Left ventricle myocardium superior (tissue), 1 donor: ENCODE data around the gene FOXC1. TPM values are rescaled to one million over a fixed set of nuclear protein-coding genes. Genes with fewer than 3 reads are reported as not detected.

ENCODE experiments used
- ATAC-seq: fragments of 200-7000 bp; cut with Tn5 transposase; one replicate; pipeline ENCODE4 v1.9.1; 2020; ENCODE audit warnings: mild to moderate bottlenecking, moderate library complexity
- DNase-seq: peaks from one replicate; pipeline ENCODE4 v3.0.0-alpha.2; 2020
- intact Hi-C: fragments of 100-400 bp; cut with micrococcal nuclease; formaldehyde crosslinking; loops from one replicate; pipeline ENCODE4 v1.11.0; 2022
- total RNA-seq: library from RNA; stranded (reverse); fragmentation: NEBNext Ultra II Directional; extraction: Animal tissue kit (Norgen Biotek cat#: 25700); gene quantifications from one replicate; pipeline ENCODE4 v1.2.1, GENCODE V29; 2021
- donor health status: DM: no; HTN: yes; CAD: no; lungs with severe emphysema.

FOXC1 gene
- total RNA-seq, 1 donor from 2014 or later, result 2.7 TPM

GRCh38 chr6:1596088-1596852 lies 13.4 kb upstream of the FOXC1 start:
- peak; percentile 89 for ATAC-seq
- intact Hi-C loops, result loop anchor here (5.0 to 10.0 kb wide), 2 partner anchors 756 to 1039 kb away; no protein-coding TSS in a partner anchor
- DNase-seq, result peak; percentile 60

DNA sequence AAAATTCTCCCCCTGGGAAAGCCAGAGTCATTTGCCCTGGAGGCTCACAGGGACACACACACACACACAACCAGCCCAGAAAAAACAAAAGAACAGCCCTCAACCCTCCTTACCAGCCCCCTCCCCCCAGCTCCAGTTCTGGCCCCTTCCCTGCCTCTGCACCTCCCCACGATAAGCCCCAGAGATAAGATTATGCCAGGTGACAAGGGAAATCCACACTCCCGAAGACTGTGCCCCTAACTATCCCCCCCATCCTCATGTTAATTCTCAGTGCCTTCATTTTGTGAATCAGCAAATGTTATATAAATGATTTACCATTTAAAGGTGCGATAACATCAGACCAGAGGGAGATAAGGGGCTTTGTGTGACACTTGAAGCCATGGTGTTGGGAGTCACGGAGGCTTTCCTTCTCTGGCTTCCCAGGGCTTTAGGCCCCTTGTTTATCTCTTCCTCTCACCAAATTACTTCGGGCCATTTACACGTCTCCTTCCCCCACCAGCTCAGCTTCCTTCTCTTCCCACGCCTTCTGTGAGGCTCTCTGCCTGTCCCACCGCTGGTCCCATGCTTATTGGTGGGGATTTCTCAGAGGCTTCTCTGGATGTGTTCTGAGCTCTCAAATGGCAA lies 12.5 kb upstream of the FOXC1 start:
- intact Hi-C loops, result loop anchor here (5.0 to 10.0 kb wide), 2 partner anchors 755 to 1038 kb away; no protein-coding TSS in a partner anchor
- DNase-seq, result no peak
- ATAC-seq, result no peak

- intact Hi-C loops, result loop anchor here (5.0 to 10.0 kb wide), 2 partner anchors 754 to 1037 kb away; no protein-coding TSS in a partner anchor
- no peak for DNase-seq
- no peak for ATAC-seq
Observed at GRCh38 chr6:1597924-1598323, 11.8 kb upstream of the FOXC1 start.

DNA sequence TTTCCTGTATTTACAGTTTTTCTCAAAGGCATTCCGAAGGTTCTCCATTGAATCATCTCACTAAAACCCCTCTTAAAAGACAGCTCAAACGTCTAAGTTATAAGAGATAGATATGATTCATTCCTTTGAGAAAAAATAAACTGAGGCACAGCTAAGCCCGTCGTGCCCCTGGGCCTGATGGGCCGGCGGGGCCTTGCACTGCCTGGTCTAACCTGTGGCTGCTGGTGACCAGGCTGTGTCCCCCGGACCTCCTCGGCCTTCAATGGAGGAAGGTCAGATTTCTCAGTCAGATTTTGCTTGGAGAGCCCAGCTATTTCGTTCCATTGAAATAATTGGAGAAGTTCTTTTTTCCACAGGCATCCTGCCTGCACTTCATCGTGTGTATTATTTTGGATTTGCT lies 11.3 kb upstream of the FOXC1 start:
- DNase-seq (no peak), ATAC-seq (no peak)
- intact Hi-C loops, result loop anchor here (5.0 to 10.0 kb wide), 2 partner anchors 754 to 1036 kb away; no protein-coding TSS in a partner anchor

- ATAC-seq, result no peak
- intact Hi-C loops, result loop anchor here (5.0 to 10.0 kb wide), 2 partner anchors 753 to 1036 kb away; no protein-coding TSS in a partner anchor
- DNase-seq, result no peak
Observed at GRCh38 chr6:1598886-1599285, 10.8 kb upstream of the FOXC1 start.

GRCh38 chr6:1599469-1599868 lies 10.2 kb upstream of the FOXC1 start:
- DNase-seq (no peak), ATAC-seq (no peak)
- intact Hi-C loops, result loop anchor here (5.0 to 10.0 kb wide), 2 partner anchors 753 to 1035 kb away; no protein-coding TSS in a partner anchor

GRCh38 chr6:1600063-1600763 lies 9.5 kb upstream of the FOXC1 start:
- ATAC-seq, result no peak
- intact Hi-C loops, result loop anchor here (5.0 kb wide), 1 partner anchor 597 kb away; no protein-coding TSS in a partner anchor
- DNase-seq, result no peak

GRCh38 chr6:1600764-1601157 lies 9.0 kb upstream of the FOXC1 start:
- ATAC-seq (no peak), DNase-seq (no peak)
- intact Hi-C loops, result loop anchor here (5.0 kb wide), 1 partner anchor 597 kb away; no protein-coding TSS in a partner anchor

GRCh38 chr6:1601158-1602048 lies 8.3 kb upstream of the FOXC1 start:
- ATAC-seq, result no peak
- intact Hi-C loops, result loop anchor here (5.0 kb wide), 1 partner anchor 596 kb away; no protein-coding TSS in a partner anchor
- DNase-seq, result no peak

GRCh38 chr6:1602049-1602713 lies 7.5 kb upstream of the FOXC1 start:
- intact Hi-C loops, result loop anchor here (5.0 kb wide), 1 partner anchor 595 kb away; no protein-coding TSS in a partner anchor
- DNase-seq, result no peak

DNA sequence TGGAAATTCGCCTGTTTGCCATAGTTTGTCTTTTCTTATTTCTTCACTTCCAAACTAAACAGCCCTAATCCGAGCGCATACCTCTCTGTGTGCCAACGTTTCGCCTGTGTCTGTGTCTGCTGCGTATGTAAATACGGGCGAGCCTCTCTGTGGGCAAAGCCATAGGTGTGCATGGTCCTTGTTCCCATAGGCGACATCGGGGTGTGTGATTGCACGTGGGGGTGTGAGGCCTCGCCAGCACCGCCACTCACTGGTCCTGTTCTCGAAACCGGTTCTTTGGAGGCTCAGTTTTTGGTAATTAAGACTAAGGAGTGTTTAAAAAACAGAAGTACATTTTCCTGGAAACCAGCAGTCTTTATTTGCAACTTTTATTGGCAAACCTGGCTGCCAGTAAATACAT lies 6.0 kb upstream of the FOXC1 start:
- no peak for ATAC-seq

More at GRCh38 chr6:1602049-1602713, 7.5 kb upstream of the FOXC1 start:
- no peak for ATAC-seq

DNA sequence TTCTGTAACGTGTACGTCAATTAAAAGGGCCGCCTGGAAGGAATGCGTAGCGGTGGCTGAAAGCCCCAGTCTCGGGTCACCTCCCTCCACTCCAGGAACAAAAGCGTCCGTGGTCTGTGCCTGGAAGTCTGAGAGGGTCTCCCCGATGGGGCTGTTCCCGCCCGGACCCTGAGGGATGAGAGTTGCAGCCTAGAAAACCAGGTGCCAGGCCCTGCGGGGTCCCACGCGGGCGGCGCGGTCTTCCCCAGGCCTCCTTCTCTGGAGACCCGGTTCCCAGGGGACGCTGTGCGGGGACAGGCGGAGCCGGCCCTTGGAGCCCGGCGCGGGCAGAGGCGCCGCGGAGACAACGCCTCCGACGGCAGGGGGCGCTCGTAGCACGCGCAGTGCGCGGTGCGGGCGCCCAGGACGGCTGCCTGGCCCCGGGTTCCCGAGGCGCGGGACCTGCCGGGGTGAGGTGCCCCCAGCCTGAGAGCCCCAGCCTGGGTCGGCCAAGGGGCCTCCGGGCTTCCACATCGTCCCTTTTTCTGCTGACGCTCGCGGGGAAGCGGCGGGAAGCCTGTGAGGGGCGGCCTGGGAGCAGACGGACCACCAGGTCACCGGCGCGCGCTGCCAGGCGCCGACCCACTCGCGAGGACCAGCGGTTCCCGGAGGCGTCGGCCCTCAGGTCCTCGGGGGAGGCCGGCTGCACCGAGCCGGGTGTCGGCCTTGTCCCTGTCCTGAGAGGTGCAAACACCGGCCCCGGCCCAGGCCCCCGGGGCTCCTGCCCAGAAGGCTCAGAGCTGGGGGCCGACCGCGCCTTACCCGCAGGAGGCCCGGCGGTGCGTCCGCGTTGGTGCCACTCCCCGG lies 5.3 kb upstream of the FOXC1 start:
- peak; percentile 97 for ATAC-seq
- peak; percentile 85 for DNase-seq
- intact Hi-C loops, result loop anchor here (5.0 kb wide), 1 partner anchor 593 kb away; no protein-coding TSS in a partner anchor

More for the DNA sequence above, 6.0 kb upstream of the FOXC1 start:
- no peak for DNase-seq
- intact Hi-C loops, result loop anchor here (5.0 kb wide), 1 partner anchor 594 kb away; no protein-coding TSS in a partner anchor

- intact Hi-C loops, result no loop called here
- ATAC-seq (no peak), DNase-seq (no peak)
Observed at GRCh38 chr6:1605004-1605892, 4.5 kb upstream of the FOXC1 start.

- intact Hi-C loops, result no loop called here
- no peak for ATAC-seq
- DNase-seq, result no peak
Observed at GRCh38 chr6:1605893-1606779, 3.6 kb upstream of the FOXC1 start.
